HEK293 (cell line): Measurements from ENCODE around the gene IL5RA.

ENCODE experiments used
- ZNF768 ChIP-seq: fragments of 450-650 bp; formaldehyde crosslinking; IDR thresholded peaks from 2 replicates; pipeline ENCODE4 v1.5.1; 2018; ENCODE audit warnings: missing biosample characterization, mild to moderate bottlenecking, missing genetic modification characterization
- ZNF792 ChIP-seq: fragments of 450-650 bp; formaldehyde crosslinking; IDR thresholded peaks from 2 replicates; pipeline ENCODE4 v1.5.1; 2016; ENCODE audit warnings: missing biosample characterization, missing genetic modification characterization
- TF ChIP-seq, protein P1 (sequence below): fragments of 450-650 bp; formaldehyde crosslinking; IDR thresholded peaks from 2 replicates; pipeline ENCODE4 v1.5.1; 2016; ENCODE audit warnings: missing biosample characterization, missing genetic modification characterization

DNA sequence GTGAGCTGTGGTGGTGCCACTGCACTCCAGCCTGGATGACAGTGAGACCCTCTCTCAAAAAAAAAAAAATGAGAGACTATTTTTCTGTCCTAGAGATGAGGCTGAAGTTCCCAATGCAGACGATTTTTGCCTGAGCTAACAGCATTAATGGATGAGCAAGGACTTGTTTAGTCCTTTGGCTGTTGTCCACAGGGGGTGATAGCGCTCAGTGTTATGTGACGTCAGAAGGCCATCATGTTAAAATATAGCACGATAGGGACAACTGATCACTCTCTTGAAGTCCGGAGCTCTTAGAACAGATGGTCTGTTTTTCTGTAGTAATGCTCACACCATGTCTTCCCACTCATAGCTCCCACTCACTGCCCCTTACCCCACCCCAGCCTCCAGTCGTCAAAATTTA lies 23.3 kb upstream of the IL5RA start:
- TF ChIP-seq, protein P1, sequence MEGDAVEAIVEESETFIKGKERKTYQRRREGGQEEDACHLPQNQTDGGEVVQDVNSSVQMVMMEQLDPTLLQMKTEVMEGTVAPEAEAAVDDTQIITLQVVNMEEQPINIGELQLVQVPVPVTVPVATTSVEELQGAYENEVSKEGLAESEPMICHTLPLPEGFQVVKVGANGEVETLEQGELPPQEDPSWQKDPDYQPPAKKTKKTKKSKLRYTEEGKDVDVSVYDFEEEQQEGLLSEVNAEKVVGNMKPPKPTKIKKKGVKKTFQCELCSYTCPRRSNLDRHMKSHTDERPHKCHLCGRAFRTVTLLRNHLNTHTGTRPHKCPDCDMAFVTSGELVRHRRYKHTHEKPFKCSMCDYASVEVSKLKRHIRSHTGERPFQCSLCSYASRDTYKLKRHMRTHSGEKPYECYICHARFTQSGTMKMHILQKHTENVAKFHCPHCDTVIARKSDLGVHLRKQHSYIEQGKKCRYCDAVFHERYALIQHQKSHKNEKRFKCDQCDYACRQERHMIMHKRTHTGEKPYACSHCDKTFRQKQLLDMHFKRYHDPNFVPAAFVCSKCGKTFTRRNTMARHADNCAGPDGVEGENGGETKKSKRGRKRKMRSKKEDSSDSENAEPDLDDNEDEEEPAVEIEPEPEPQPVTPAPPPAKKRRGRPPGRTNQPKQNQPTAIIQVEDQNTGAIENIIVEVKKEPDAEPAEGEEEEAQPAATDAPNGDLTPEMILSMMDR, result no peak
- TF ChIP-seq ZNF768 (tag by site-specific recombination), result no peak
- TF ChIP-seq ZNF792, result no peak
